Measurements from ENCODE around the gene STAT4. TPM values are rescaled to one million over a fixed set of nuclear protein-coding genes. Genes with fewer than 3 reads are reported as not detected.
A peak's percentile ranks its signal among the peaks of the same experiment; 100 is the strongest.

The STAT4 gene, protein sequence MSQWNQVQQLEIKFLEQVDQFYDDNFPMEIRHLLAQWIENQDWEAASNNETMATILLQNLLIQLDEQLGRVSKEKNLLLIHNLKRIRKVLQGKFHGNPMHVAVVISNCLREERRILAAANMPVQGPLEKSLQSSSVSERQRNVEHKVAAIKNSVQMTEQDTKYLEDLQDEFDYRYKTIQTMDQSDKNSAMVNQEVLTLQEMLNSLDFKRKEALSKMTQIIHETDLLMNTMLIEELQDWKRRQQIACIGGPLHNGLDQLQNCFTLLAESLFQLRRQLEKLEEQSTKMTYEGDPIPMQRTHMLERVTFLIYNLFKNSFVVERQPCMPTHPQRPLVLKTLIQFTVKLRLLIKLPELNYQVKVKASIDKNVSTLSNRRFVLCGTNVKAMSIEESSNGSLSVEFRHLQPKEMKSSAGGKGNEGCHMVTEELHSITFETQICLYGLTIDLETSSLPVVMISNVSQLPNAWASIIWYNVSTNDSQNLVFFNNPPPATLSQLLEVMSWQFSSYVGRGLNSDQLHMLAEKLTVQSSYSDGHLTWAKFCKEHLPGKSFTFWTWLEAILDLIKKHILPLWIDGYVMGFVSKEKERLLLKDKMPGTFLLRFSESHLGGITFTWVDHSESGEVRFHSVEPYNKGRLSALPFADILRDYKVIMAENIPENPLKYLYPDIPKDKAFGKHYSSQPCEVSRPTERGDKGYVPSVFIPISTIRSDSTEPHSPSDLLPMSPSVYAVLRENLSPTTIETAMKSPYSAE
- 0.12 and 0.19 TPM in 2 replicates for polyA plus RNA-seq (2012; rRNA removed)
- polyA plus RNA-seq (2012; cell fraction: cytosol; rRNA removed), result 0.10 and 0.16 TPM in 2 replicates
- 0.18 and 0.76 TPM in 2 replicates for polyA plus RNA-seq (2012; cell fraction: nucleus; rRNA removed)

DNA sequence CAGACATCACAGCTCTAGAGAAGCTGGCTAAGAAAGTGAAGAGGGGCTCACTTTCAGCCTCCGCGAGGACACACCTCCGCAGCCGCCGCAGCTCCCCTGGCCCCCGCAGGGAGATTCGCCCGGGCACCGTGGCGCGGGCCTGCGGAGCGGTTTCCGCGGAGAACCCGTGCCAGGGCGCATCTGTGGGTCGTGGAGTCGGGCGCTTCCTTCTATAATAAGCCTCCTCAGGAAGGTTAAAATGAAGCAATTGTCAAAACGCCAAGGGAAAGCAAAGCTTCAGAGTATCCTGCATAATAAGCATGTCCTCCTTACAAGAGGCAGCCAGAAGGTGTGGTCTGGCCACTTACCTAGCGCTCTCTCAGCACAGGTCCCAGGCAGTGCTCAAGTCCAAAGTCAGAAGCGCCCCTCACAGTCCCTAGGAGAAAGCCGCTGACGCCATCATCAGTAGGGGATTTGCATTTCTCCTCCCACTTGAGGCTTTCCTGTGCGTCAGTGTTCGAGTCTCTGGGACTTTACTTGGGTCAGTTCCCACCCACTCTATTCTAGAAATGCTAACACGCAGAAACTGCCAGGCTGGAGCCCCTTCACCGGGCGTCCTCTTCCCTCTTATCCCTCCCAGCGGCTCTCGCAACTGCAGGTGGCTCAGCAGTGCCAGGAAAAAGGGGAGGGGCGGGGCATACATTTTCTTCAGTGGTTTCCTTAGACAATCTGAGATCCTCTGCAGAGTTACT, at the start of gene STAT4:
Gene STAT4, minus strand, starts transcription at position 395 of the 731 bp plus-strand sequence. CDS start 2,791 bp downstream, outside the sequence.
- H3K79me2 ChIP-seq (ENCODE audit: insufficient read depth), result no peaks in the 10 kb centered on the region
- no peak within 1 kb of the TSS for H3K9ac ChIP-seq
- 23% methylated on average over 24 of the region's 33 CpGs for WGBS (ENCODE audit: low lambda C conversion rate)
- H3K4me2 ChIP-seq, result peak within 1 kb of the TSS; percentile 75
- peaks cover 6% of the 10 kb centered on the region for H3F3A ChIP-seq (replicated peaks; ENCODE audit: insufficient read depth)
- ChIA-PET POLR2A (no interaction called here), CTCF (interaction anchor here (0.6 to 3.3 kb wide), 5 partner anchors 99 to 371 kb away, joined by 3 to 20 read pairs (median 4); no protein-coding TSS in a partner anchor)
- H3K27ac ChIP-seq (ENCODE audit: low read depth in 2 of 2, low read length in 1 of 2), result no peak within 1 kb of the TSS
- H2AFZ ChIP-seq (ENCODE audit: low read depth), result peak within 1 kb of the TSS; percentile 87; the same call in 1 of the 2 replicates
- H3K27me3 ChIP-seq (ENCODE audit: insufficient read depth), result no peaks in the 10 kb centered on the region
- no peaks in the 10 kb centered on the region for H3K36me3 ChIP-seq (replicated peaks in 1 of 2; ENCODE audit: control insufficient read depth in 1 of 2, insufficient read depth in 2 of 2, low read length in 1 of 2)
- no peaks in the 10 kb centered on the region for H3K9me2 ChIP-seq
- DNase-seq, result peak; percentile 40
- no peaks in the 10 kb centered on the region; a peak in 1 of 4 replicates for H3K4me1 ChIP-seq (ENCODE audit: control insufficient read depth in 1 of 2, insufficient read depth in 2 of 2, low read depth in 1 of 2, low read length in 1 of 2)
- H4K20me1 ChIP-seq (ENCODE audit: insufficient read depth), result no peaks in the 10 kb centered on the region
- H3K9me3 ChIP-seq, result no peaks in the 10 kb centered on the region
- peak within 1 kb of the TSS; percentile 47 to 49 for H3K4me3 ChIP-seq (ENCODE audit: low read depth in 2 of 2, low read length in 1 of 2)
- TF ChIP-seq, protein P1, sequence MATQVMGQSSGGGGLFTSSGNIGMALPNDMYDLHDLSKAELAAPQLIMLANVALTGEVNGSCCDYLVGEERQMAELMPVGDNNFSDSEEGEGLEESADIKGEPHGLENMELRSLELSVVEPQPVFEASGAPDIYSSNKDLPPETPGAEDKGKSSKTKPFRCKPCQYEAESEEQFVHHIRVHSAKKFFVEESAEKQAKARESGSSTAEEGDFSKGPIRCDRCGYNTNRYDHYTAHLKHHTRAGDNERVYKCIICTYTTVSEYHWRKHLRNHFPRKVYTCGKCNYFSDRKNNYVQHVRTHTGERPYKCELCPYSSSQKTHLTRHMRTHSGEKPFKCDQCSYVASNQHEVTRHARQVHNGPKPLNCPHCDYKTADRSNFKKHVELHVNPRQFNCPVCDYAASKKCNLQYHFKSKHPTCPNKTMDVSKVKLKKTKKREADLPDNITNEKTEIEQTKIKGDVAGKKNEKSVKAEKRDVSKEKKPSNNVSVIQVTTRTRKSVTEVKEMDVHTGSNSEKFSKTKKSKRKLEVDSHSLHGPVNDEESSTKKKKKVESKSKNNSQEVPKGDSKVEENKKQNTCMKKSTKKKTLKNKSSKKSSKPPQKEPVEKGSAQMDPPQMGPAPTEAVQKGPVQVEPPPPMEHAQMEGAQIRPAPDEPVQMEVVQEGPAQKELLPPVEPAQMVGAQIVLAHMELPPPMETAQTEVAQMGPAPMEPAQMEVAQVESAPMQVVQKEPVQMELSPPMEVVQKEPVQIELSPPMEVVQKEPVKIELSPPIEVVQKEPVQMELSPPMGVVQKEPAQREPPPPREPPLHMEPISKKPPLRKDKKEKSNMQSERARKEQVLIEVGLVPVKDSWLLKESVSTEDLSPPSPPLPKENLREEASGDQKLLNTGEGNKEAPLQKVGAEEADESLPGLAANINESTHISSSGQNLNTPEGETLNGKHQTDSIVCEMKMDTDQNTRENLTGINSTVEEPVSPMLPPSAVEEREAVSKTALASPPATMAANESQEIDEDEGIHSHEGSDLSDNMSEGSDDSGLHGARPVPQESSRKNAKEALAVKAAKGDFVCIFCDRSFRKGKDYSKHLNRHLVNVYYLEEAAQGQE (IDR thresholded peaks at IDR 0.05; ENCODE audit: low read depth, low read length), result no peak
- TF ChIP-seq SMC3 (IDR thresholded peaks at IDR 0.05; ENCODE audit: low read depth, low read length) (no peak), RAD21 (IDR thresholded peaks at IDR 0.05; ENCODE audit: low read length) (no peak), FOXJ3 (CRISPR knock-in tag; IDR thresholded peaks at IDR 0.05) (no peak), EP300 (IDR thresholded peaks at IDR 0.05; ENCODE audit: borderline replicate concordance in 1 of 2, low read depth in 1 of 2, low read length in 1 of 2) (no peak), RXRA (IDR thresholded peaks at IDR 0.05; ENCODE audit: borderline replicate concordance, low read depth) (no peak), RCOR1 (IDR thresholded peaks at IDR 0.05; ENCODE audit: low read length) (no peak), TCF12 (IDR thresholded peaks at IDR 0.05) (no peak), GATA2 (CRISPR knock-in tag; IDR thresholded peaks at IDR 0.05) (no peak), RFX5 (IDR thresholded peaks at IDR 0.05; ENCODE audit: low read length) (no peak), POLR2AphosphoS5 (IDR thresholded peaks at IDR 0.05; ENCODE audit: low read depth, low read length) (no peak), YY1 (IDR thresholded peaks at IDR 0.05; ENCODE audit: low read depth) (no peak)
- TF ChIP-seq, protein P2, sequence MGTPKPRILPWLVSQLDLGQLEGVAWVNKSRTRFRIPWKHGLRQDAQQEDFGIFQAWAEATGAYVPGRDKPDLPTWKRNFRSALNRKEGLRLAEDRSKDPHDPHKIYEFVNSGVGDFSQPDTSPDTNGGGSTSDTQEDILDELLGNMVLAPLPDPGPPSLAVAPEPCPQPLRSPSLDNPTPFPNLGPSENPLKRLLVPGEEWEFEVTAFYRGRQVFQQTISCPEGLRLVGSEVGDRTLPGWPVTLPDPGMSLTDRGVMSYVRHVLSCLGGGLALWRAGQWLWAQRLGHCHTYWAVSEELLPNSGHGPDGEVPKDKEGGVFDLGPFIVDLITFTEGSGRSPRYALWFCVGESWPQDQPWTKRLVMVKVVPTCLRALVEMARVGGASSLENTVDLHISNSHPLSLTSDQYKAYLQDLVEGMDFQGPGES (IDR thresholded peaks at IDR 0.05; ENCODE audit: low read depth, low read length), result no peak
- TF ChIP-seq, protein P3, sequence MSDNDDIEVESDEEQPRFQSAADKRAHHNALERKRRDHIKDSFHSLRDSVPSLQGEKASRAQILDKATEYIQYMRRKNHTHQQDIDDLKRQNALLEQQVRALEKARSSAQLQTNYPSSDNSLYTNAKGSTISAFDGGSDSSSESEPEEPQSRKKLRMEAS (IDR thresholded peaks at IDR 0.05; ENCODE audit: low read depth), result no peak
- TF ChIP-seq, protein P4, sequence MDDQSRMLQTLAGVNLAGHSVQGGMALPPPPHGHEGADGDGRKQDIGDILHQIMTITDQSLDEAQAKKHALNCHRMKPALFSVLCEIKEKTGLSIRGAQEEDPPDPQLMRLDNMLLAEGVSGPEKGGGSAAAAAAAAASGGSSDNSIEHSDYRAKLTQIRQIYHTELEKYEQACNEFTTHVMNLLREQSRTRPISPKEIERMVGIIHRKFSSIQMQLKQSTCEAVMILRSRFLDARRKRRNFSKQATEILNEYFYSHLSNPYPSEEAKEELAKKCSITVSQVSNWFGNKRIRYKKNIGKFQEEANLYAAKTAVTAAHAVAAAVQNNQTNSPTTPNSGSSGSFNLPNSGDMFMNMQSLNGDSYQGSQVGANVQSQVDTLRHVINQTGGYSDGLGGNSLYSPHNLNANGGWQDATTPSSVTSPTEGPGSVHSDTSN (IDR thresholded peaks at IDR 0.05), result no peak
- TF ChIP-seq, protein P5, sequence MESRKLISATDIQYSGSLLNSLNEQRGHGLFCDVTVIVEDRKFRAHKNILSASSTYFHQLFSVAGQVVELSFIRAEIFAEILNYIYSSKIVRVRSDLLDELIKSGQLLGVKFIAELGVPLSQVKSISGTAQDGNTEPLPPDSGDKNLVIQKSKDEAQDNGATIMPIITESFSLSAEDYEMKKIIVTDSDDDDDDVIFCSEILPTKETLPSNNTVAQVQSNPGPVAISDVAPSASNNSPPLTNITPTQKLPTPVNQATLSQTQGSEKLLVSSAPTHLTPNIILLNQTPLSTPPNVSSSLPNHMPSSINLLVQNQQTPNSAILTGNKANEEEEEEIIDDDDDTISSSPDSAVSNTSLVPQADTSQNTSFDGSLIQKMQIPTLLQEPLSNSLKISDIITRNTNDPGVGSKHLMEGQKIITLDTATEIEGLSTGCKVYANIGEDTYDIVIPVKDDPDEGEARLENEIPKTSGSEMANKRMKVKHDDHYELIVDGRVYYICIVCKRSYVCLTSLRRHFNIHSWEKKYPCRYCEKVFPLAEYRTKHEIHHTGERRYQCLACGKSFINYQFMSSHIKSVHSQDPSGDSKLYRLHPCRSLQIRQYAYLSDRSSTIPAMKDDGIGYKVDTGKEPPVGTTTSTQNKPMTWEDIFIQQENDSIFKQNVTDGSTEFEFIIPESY (IDR thresholded peaks at IDR 0.05; ENCODE audit: borderline replicate concordance, low read depth), result no peak
- TF ChIP-seq, protein P6, sequence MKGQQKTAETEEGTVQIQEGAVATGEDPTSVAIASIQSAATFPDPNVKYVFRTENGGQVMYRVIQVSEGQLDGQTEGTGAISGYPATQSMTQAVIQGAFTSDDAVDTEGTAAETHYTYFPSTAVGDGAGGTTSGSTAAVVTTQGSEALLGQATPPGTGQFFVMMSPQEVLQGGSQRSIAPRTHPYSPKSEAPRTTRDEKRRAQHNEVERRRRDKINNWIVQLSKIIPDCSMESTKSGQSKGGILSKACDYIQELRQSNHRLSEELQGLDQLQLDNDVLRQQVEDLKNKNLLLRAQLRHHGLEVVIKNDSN (IDR thresholded peaks at IDR 0.05; ENCODE audit: borderline replicate concordance, low read depth), result no peak
